Pancreas (tissue), 10 donors: ENCODE results near the gene ADAMTSL5. TPM values are rescaled to one million over a fixed set of nuclear protein-coding genes. Genes with fewer than 3 reads are reported as not detected.

Source experiments
- ATAC-seq, 4 donors: fragments of 200-7000 bp; cut with Tn5 transposase; one replicate each; pipeline versions ENCODE4 v1.8.0 to v1.9.1; 2020; ENCODE audit warnings: mild to moderate bottlenecking in 4 of 4, moderate library complexity in 4 of 4
- DNase-seq, 6 donors: peaks; one replicate each; pipeline ENCODE4 v3.0.0-alpha.2; 2020
- FAIRE-seq: peaks from 2 replicates; lab custom pipeline; 2012; peaks lifted over from hg19 to GRCh38; lab: Jason Lieb, UNC
- H3K27ac ChIP-seq, 4 donors: fragments of 200-600 bp; sonication (generic); 1 replicate in 3 of 4; 2 replicates in 1 of 4; pipeline versions ENCODE4 v1.5.0 to v1.8.0; 2020
- H3K27me3 ChIP-seq, 4 donors: fragments of 200-600 bp; one replicate each; pipeline ENCODE4 v1.8.0; 2021
- H3K36me3 ChIP-seq, 3 donors: fragments of 200-600 bp; sonication (generic) in 1 of 3; one replicate each; pipeline versions ENCODE4 v1.5.0 to v1.8.0; 2020 to 2021
- H3K4me1 ChIP-seq, 3 donors: fragments of 200-600 bp; one replicate each; pipeline ENCODE4 v1.8.0; 2021
- H3K4me3 ChIP-seq, 4 donors: fragments of 200-600 bp; sonication (generic) in 2 of 4; one replicate each; pipeline versions ENCODE4 v1.5.0 to v1.8.0; 2020 to 2021
- H3K9me3 ChIP-seq, 4 donors: fragments of 200-600 bp; one replicate each; pipeline ENCODE4 v1.8.0; 2021
- CTCF ChIP-seq, 4 donors: fragments of 200-600 bp; sonication (generic) in 3 of 4; IDR thresholded peaks; one replicate each; pipeline versions ENCODE4 v1.5.0 to v1.8.0; 2021; ENCODE audit warnings: antibody characterized with exemption in 4 of 4
- WGBS, 2 donors: extraction: QIAGEN DNeasy Blood & Tissue Kit; methylation state at CpG; one replicate each; pipeline ENCODE4 v1.1.7; 2013; 5-methylcytosine and 5-hydroxymethylcytosine counted together
- intact Hi-C, 3 donors: fragments of 100-400 bp; cut with DNase I; formaldehyde crosslinking; loops; one replicate each; pipeline versions ENCODE4 v1.11.1 to v1.14.2; 2022
- polyA plus RNA-seq, 2 donors: library from polyadenylated mRNA; stranded (reverse); fragments of 200-250 nt; gene quantifications; one replicate each; pipeline ENCODE4 v1.2.3, GENCODE V29; 2013
- total RNA-seq, 6 donors: library from RNA; stranded (reverse); fragmentation: NEBNext Ultra II Directional in 4 of 6; extraction: Animal tissue kit (Norgen Biotek cat#: 25700) in 4 of 6; gene quantifications; one replicate each; pipeline versions ENCODE4 v1.2.1 to v1.2.4, GENCODE V29; 2021 to 2023
- donor health status: healthy with polysubstance abuse.
- donor health status: DM: no; HTN: no; CAD: no; lungs with moderate emphysema.
- donor health status: DM: no; HTN: no; CAD: no.
- donor health status: control.
- donor health status: control.
- donor health status: Bipolar disorder and iron deficiency.
- donor health status: DM: yes; HTN: yes; CAD: no.
- donor health status: DM: no; HTN: no; CAD: no.
- donor health status: DM: no; HTN: no; CAD: no.
- donor health status: DM: yes; HTN: yes; CAD: no.

The ADAMTSL5 gene
- total and polyA plus RNA-seq, 8 donors = 0.23 to 4.0 (median 0.69) TPM

GRCh38 chr19:1526066-1526778, 13.4 kb upstream of the ADAMTSL5 start:
- H3K4me1 ChIP-seq = no peaks in the 10 kb centered on the region
- H3K9me3 ChIP-seq = no peaks in the 10 kb centered on the region
- no peak overlapping the region for H3K27ac ChIP-seq
- DNase-seq (no peak), FAIRE-seq (no peak), ATAC-seq (no peak)
- H3K27me3 ChIP-seq = peaks cover 0 to 10% (median 2%) of the 10 kb centered on the region in 4 donors
- TF ChIP-seq CTCF (IDR thresholded peaks at IDR 0.05) = no peak
- 60 to 71% methylated on average over 33 of the region's 33 CpGs for WGBS, 2 donors
- no peak overlapping the region for H3K4me3 ChIP-seq
- no peaks in the 10 kb centered on the region for H3K36me3 ChIP-seq
- intact Hi-C loops = no loop called here

GRCh38 chr19:1525343-1525742, 12.5 kb upstream of the ADAMTSL5 start:
- no peak for DNase-seq
- no peak for ATAC-seq
- H3K9me3 ChIP-seq = no peaks in the 10 kb centered on the region
- H3K27me3 ChIP-seq = peaks cover 0 to 10% (median 2%) of the 10 kb centered on the region in 4 donors
- WGBS, 2 donors = 43 to 51% methylated on average over 31 of the region's 31 CpGs
- no peak overlapping the region for H3K27ac ChIP-seq
- no peaks in the 10 kb centered on the region for H3K4me1 ChIP-seq
- intact Hi-C loops = no loop called here
- H3K4me3 ChIP-seq = no peak overlapping the region
- FAIRE-seq = no peak
- TF ChIP-seq CTCF (IDR thresholded peaks at IDR 0.05) = no peak
- H3K36me3 ChIP-seq = no peaks in the 10 kb centered on the region

- 37 to 50% methylated on average over 17 of the region's 17 CpGs for WGBS, 2 donors
- Histone ChIP-seq H3K4me3 (no peak overlapping the region), H3K36me3 (no peaks in the 10 kb centered on the region), H3K9me3 (no peaks in the 10 kb centered on the region), H3K27me3 (peaks cover 0 to 10% (median 2%) of the 10 kb centered on the region in 4 donors), H3K27ac (no peak overlapping the region), H3K4me1 (no peaks in the 10 kb centered on the region)
- DNase-seq = no peak
- intact Hi-C loops = no loop called here
- ATAC-seq = no peak
- TF ChIP-seq CTCF (IDR thresholded peaks at IDR 0.05) = no peak
- no peak for FAIRE-seq
These were observed 12.1 kb upstream of the ADAMTSL5 start for GRCh38 chr19:1524972-1525325.

GRCh38 chr19:1524287-1524971, 11.6 kb upstream of the ADAMTSL5 start:
- DNase-seq (no peak), ATAC-seq (no peak), FAIRE-seq (no peak)
- intact Hi-C loops = no loop called here
- H3K27me3 ChIP-seq = peaks cover 0 to 10% (median 2%) of the 10 kb centered on the region in 4 donors
- TF ChIP-seq CTCF (IDR thresholded peaks at IDR 0.05) = no peak
- no peaks in the 10 kb centered on the region for H3K36me3 ChIP-seq
- WGBS, 2 donors = 8 to 9% methylated on average over 46 to 49 of the region's 49 CpGs
- H3K4me1 ChIP-seq = no peaks in the 10 kb centered on the region
- no peak overlapping the region for H3K27ac ChIP-seq
- H3K4me3 ChIP-seq = peak overlapping the region in 2 of 4 donors; percentile 8 to 22
- no peaks in the 10 kb centered on the region for H3K9me3 ChIP-seq
